ENCODE measurements around the gene SMCO4. TPM values are rescaled to one million over a fixed set of nuclear protein-coding genes. Genes with fewer than 3 reads are reported as not detected.

Gene SMCO4
- total and polyA plus RNA-seq, 2 experiments from 2014 or later: 42.2 to 49.0 TPM

GRCh38 chr11:93491973-93492372 is 51.2 kb downstream of the SMCO4 start:
- no peaks in the 10 kb centered on the region; the same call in 2 of the 3 replicates for H3K9me3 Mint-ChIP-seq
- peaks cover 12% of the 10 kb centered on the region for H3K27me3 Mint-ChIP-seq (ENCODE audit: insufficient read depth, low read depth, poor library complexity)
- Histone ChIP-seq H3K4me2 (0 out of 2 replicates have a peak overlapping the region, but pooled peaks have one; percentile 25), H3K36me3 (ENCODE audit: insufficient read depth) (no peaks in the 10 kb centered on the region), H3K4me1 (ENCODE audit: insufficient read depth) (peaks cover 51% of the 10 kb centered on the region), H2AFZ (no peak overlapping the region), H4K20me1 (replicated peaks; ENCODE audit: insufficient read depth) (no peaks in the 10 kb centered on the region), H3K4me3 (no peak overlapping the region), H3K27ac (ENCODE audit: low read depth) (peak overlapping the region; percentile 91), H3K9me2 (ENCODE audit: insufficient read depth) (no peaks in the 10 kb centered on the region), H3K79me2 (replicated peaks; ENCODE audit: insufficient read depth) (peaks cover 28% of the 10 kb centered on the region), H3F3A (replicated peaks; ENCODE audit: low read depth) (peaks cover 13% of the 10 kb centered on the region; the same call in 1 of the 2 replicates), H3K27me3 (ENCODE audit: insufficient read depth) (no peaks in the 10 kb centered on the region)
- peaks cover 22% of the 10 kb centered on the region for H3K36me3 Mint-ChIP-seq (ENCODE audit: low read depth)
- peaks cover 51% of the 10 kb centered on the region for H3K4me1 Mint-ChIP-seq
- ATAC-seq (no peak), DNase-seq (ENCODE audit: low spot score) (no peak)
- no peak overlapping the region for H3K4me3 Mint-ChIP-seq
- TF ChIP-seq REST (IDR thresholded peaks at IDR 0.05; ENCODE audit: unreplicated experiment) (no peak), CREB1 (CRISPR knock-in tag; IDR thresholded peaks at IDR 0.05; ENCODE audit: low read depth) (no peak), ZNF114 (CRISPR knock-in tag; IDR thresholded peaks at IDR 0.05) (no peak), STAT1 (IDR thresholded peaks at IDR 0.05; ENCODE audit: unreplicated experiment) (no peak), POLR2AphosphoS5 (IDR thresholded peaks at IDR 0.05; ENCODE audit: low read depth) (no peak), ZNF331 (CRISPR knock-in tag; IDR thresholded peaks at IDR 0.05; ENCODE audit: low read depth) (no peak), JUNB (IDR thresholded peaks at IDR 0.05; ENCODE audit: unreplicated experiment) (no peak), EZH2 (IDR thresholded peaks at IDR 0.05; ENCODE audit: low read depth, unreplicated experiment) (no peak), NANOG (IDR thresholded peaks at IDR 0.05; ENCODE audit: borderline replicate concordance) (no peak), EZH2phosphoT487 (IDR thresholded peaks at IDR 0.05; ENCODE audit: unreplicated experiment) (no peak), ZNF462 (CRISPR knock-in tag; IDR thresholded peaks at IDR 0.05) (no peak), CTCF (conservative IDR thresholded peaks at IDR 0.05; ENCODE audit: low read depth in 2 of 2) (no peak), ETS1 (IDR thresholded peaks at IDR 0.05) (no peak)
- peak overlapping the region; percentile 87 for H3K27ac Mint-ChIP-seq

All from GM23338 (cell line).